A549 (cell line): ENCODE results near the gene TRAF3. TPM values are rescaled to one million over a fixed set of nuclear protein-coding genes. Genes with fewer than 3 reads are reported as not detected.

Experiments used
- ATAC-seq, 2 experiments: fragments of 200-7000 bp in 1 of 2; fragments of >200 bp in 1 of 2; cut with Nextera tagmentation in 1 of 2; cut with Tn5 transposase in 1 of 2; 3 replicates each; pipeline versions ENCODE4 v1.8.0 to v1.9.1; 2018 to 2020; ENCODE audit warnings: mild to moderate bottlenecking in 1 of 2, moderate library complexity in 1 of 2
- CTCF ChIA-PET: fragments of 300-600 bp; sonication (Branson Sonifier 250); formaldehyde crosslinking; extraction: SDS; loops from one replicate; lab custom pipeline; 2021; ENCODE audit warnings: antibody characterized with exemption, inconsistent platforms; lab: Yijun Ruan, JAX
- POLR2A ChIA-PET: fragments of 350-600 bp; formaldehyde crosslinking; extraction: SDS; loops from one replicate; lab custom pipeline; 2021; ENCODE audit warnings: antibody characterized with exemption, inconsistent platforms; lab: Yijun Ruan, JAX
- DNase-seq, 2 experiments: peaks; one replicate each; pipeline versions ENCODE4 v3.0.0 to v3.0.0-alpha.2; 2011 to 2016; ENCODE audit warnings: low read depth in 1 of 2, low spot score in 1 of 2
- FAIRE-seq: peaks from 2 replicates; lab custom pipeline; 2011; peaks lifted over from hg19 to GRCh38; lab: Jason Lieb, UNC
- H3K27ac ChIP-seq, 2 experiments: fragments of >200 bp; sonication (Bioruptor Twin); formaldehyde crosslinking; 3 replicates each; pipeline ENCODE4 v1.5.1; 2016 to 2017
- H3K4me1 ChIP-seq: fragments of >200 bp; sonication (Bioruptor Twin); formaldehyde crosslinking; 3 replicates; pipeline ENCODE4 v1.6.1; 2016
- H3K4me2 ChIP-seq: fragments of >200 bp; sonication (Bioruptor Twin); formaldehyde crosslinking; 3 replicates; pipeline ENCODE4 v1.6.1; 2016
- H3K4me3 ChIP-seq: fragments of >200 bp; sonication (Bioruptor Twin); formaldehyde crosslinking; 3 replicates; pipeline ENCODE4 v1.5.1; 2016
- H3K9me3 ChIP-seq: fragments of >200 bp; sonication (Bioruptor Twin); formaldehyde crosslinking; 3 replicates; pipeline ENCODE4 v1.6.1; 2016
- BHLHE40 ChIP-seq: IDR thresholded peaks from 2 replicates; pipeline ENCODE4 v1.6.1; 2012; ENCODE audit warnings: low read depth, low read length, inconsistent platforms
- CBX2 ChIP-seq: fragments of 200-600 bp; sonication (generic); IDR thresholded peaks from 2 replicates; pipeline ENCODE4 v1.6.1; 2016; ENCODE audit warnings: low read depth, mild to moderate bottlenecking, borderline replicate concordance
- CHD2 ChIP-seq: fragments of 150-350 bp; IDR thresholded peaks from 2 replicates; pipeline ENCODE4 v1.6.1; 2014; ENCODE audit warnings: low read length; ENCODE audit not compliant: partially characterized antibody
- EHF ChIP-seq: fragments of 250-450 bp; sonication (Bioruptor Pico); IDR thresholded peaks from 2 replicates; pipeline ENCODE4 v1.5.0; 2020; ENCODE audit warnings: mild to moderate bottlenecking
- EHMT2 ChIP-seq: fragments of 200-600 bp; sonication (generic); IDR thresholded peaks from 2 replicates; pipeline ENCODE4 v1.6.1; 2016; ENCODE audit warnings: antibody characterized with exemption, low read depth, mild to moderate bottlenecking, moderate library complexity
- ESRRA ChIP-seq: fragments of 150-350 bp; IDR thresholded peaks from 2 replicates; pipeline ENCODE4 v1.6.1; 2014; ENCODE audit warnings: mild to moderate bottlenecking, low read length, borderline replicate concordance
- HOXA7 ChIP-seq: fragments of 250-450 bp; sonication (Bioruptor Pico); IDR thresholded peaks from 2 replicates; pipeline ENCODE4 v1.5.0; 2020; ENCODE audit warnings: mild to moderate bottlenecking, moderate library complexity
- HOXB5 ChIP-seq: fragments of 250-450 bp; sonication (Bioruptor Pico); IDR thresholded peaks from 2 replicates; pipeline ENCODE4 v1.5.0; 2020; ENCODE audit warnings: mild to moderate bottlenecking, moderate library complexity
- JUN ChIP-seq, 2 experiments: fragments of >200 bp; sonication (Bioruptor Twin); formaldehyde crosslinking; IDR thresholded peaks; 2 replicates in 1 of 2; 3 replicates in 1 of 2; pipeline ENCODE4 v1.6.1; 2016 to 2017
- JUNB ChIP-seq: fragments of >200 bp; sonication (Bioruptor Twin); formaldehyde crosslinking; IDR thresholded peaks from 2 replicates; pipeline ENCODE4 v1.6.1; 2016
- KDM5A ChIP-seq: fragments of 200-600 bp; sonication (generic); IDR thresholded peaks from 2 replicates; pipeline ENCODE4 v1.6.1; 2016; ENCODE audit warnings: antibody characterized with exemption, mild to moderate bottlenecking
- MYC ChIP-seq: IDR thresholded peaks from 2 replicates; pipeline ENCODE4 v1.6.1; 2012; ENCODE audit warnings: mild to moderate bottlenecking, inconsistent platforms, low read length, improper control_type of control experiment, borderline replicate concordance
- NR3C1 ChIP-seq: fragments of >200 bp; sonication (Bioruptor Twin); formaldehyde crosslinking; IDR thresholded peaks from 3 replicates; pipeline ENCODE4 v1.6.1; 2017
- RAD21 ChIP-seq, 2 experiments: fragments of >200 bp in 1 of 2; sonication (Bioruptor Twin) in 1 of 2; formaldehyde crosslinking in 1 of 2; IDR thresholded peaks in 1 of 2; conservative IDR thresholded peaks in 1 of 2; 2 replicates in 1 of 2; 3 replicates in 1 of 2; pipeline ENCODE4 v1.6.1; 2012 to 2018; ENCODE audit warnings: inconsistent platforms in 1 of 2
- RARB ChIP-seq: fragments of 250-450 bp; sonication (Bioruptor Pico); IDR thresholded peaks from 2 replicates; pipeline ENCODE4 v1.8.0; 2021; ENCODE audit warnings: mild to moderate bottlenecking, moderate library complexity
- TFCP2L1 ChIP-seq: fragments of 250-450 bp; sonication (Bioruptor Pico); IDR thresholded peaks from 2 replicates; pipeline ENCODE4 v1.5.0; 2021; ENCODE audit warnings: mild to moderate bottlenecking
- ZC3H11A ChIP-seq: fragments of 450-650 bp; IDR thresholded peaks from 2 replicates; pipeline ENCODE4 v1.6.1; 2014; ENCODE audit warnings: antibody characterized with exemption, mild to moderate bottlenecking
- ZNF302 ChIP-seq: fragments of 250-450 bp; sonication (Bioruptor Pico); IDR thresholded peaks from 2 replicates; pipeline ENCODE4 v1.9.0; 2021; ENCODE audit warnings: inconsistent platforms, mild to moderate bottlenecking, moderate library complexity
- WGBS: methylation state at CpG from one replicate; pipeline ENCODE4 v1.1.6; 2017; ENCODE audit errors: missing lambda C conversion rate; 5-methylcytosine and 5-hydroxymethylcytosine counted together
- polyA plus RNA-seq, 4 experiments: library from polyadenylated mRNA; depleted of rRNA in 3 of 4; stranded (reverse); fragments of >200 nt; fragmentation: RNase III in 1 of 4; extraction: RNeasy Plus Mini Kit Qiagen cat#74134 plus additional on column Dnase treatment in 1 of 4; gene quantifications; 2 replicates in 3 of 4; 3 replicates in 1 of 4; pipeline ENCODE4 v1.2.3, GENCODE V29; 2011 to 2017
- TF ChIP-seq, protein P1 (sequence below): fragments of >200 bp; sonication (Bioruptor Twin); formaldehyde crosslinking; IDR thresholded peaks from 3 replicates; pipeline ENCODE4 v1.6.1; 2016
- TF ChIP-seq, protein P2 (sequence below): IDR thresholded peaks from 2 replicates; pipeline ENCODE4 v1.6.1; 2012; ENCODE audit warnings: low read depth, borderline replicate concordance
- TF ChIP-seq, protein P3 (sequence below): fragments of >200 bp; sonication (Bioruptor Twin); formaldehyde crosslinking; IDR thresholded peaks from 2 replicates; pipeline ENCODE4 v1.6.1; 2016
- TF ChIP-seq, protein P4 (sequence below): IDR thresholded peaks from 2 replicates; pipeline ENCODE4 v1.6.1; 2012

TRAF3 gene
- polyA plus RNA-seq, 2 of the 4 experiments (the other 2 are of a cell fraction) = 20.2 to 25.5 TPM

DNA sequence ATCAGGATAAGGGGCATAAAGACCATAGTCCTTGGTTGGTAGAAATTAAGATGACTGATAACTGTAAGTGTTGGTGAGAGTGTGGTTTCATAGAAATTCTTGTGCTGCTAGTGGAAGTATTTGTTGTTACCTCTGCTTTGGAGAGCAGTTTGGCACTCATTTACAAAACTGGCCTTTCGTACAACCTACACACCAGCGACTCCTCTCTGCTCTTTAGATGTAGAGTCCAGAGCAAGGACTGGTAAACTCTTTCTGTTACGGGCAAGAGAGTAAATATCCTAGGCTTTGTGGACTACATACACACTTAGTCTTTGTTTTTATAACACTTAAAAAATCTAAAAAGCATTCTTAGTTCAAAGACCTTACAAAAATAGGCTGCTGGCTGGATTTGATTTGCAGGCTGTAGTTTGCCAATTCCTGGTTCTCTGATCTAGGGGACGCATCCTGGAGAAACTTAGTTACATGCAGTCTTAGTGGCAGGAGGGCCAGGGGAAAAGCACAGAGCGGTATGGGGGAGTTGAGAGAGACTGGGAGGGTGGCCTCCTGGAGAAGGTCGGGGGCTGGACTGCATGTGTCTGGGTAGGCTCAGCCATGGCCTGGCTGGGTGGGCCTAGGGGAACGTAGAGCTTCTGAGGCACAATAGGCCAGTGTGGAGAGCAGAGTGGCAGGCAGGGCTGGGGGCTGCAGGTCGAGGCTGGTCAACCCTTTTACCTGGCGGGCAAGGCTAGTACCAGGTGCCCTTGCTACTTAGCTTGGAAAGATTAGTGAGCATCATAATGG is 89.9 kb downstream of the TRAF3 start:
- Histone ChIP-seq H3K9me3 (no peaks in the 10 kb centered on the region), H3K4me1 (no peaks in the 10 kb centered on the region), H3K4me3 (no peak overlapping the region), H3K27ac (no peak overlapping the region), H3K4me2 (no peak overlapping the region)
- no peak for ATAC-seq
- WGBS = 92% methylated on average over 9 of the region's 9 CpGs
- FAIRE-seq = no peak
- ChIA-PET CTCF (interaction anchor here (0.8 to 1.2 kb wide), 3 partner anchors 10 to 17 kb away, joined by 3 read pairs; no protein-coding TSS in a partner anchor), POLR2A (no interaction called here)
- no peak for DNase-seq
- TF ChIP-seq KDM5A (no peak), HOXB5 (no peak), MYC (no peak), HOXA7 (no peak), RARB (CRISPR knock-in tag) (no peak), BHLHE40 (no peak), RAD21 (conservative IDR thresholded peaks at IDR 0.05 in 1 of 2, IDR thresholded peaks at IDR 0.05 in 1 of 2) (no peak), NR3C1 (no peak), ESRRA (no peak), EHMT2 (no peak), JUN (IDR thresholded peaks at IDR 0.05) (no peak)
- TF ChIP-seq, protein P1, sequence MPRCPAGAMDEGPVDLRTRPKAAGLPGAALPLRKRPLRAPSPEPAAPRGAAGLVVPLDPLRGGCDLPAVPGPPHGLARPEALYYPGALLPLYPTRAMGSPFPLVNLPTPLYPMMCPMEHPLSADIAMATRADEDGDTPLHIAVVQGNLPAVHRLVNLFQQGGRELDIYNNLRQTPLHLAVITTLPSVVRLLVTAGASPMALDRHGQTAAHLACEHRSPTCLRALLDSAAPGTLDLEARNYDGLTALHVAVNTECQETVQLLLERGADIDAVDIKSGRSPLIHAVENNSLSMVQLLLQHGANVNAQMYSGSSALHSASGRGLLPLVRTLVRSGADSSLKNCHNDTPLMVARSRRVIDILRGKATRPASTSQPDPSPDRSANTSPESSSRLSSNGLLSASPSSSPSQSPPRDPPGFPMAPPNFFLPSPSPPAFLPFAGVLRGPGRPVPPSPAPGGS = no peak

DNA sequence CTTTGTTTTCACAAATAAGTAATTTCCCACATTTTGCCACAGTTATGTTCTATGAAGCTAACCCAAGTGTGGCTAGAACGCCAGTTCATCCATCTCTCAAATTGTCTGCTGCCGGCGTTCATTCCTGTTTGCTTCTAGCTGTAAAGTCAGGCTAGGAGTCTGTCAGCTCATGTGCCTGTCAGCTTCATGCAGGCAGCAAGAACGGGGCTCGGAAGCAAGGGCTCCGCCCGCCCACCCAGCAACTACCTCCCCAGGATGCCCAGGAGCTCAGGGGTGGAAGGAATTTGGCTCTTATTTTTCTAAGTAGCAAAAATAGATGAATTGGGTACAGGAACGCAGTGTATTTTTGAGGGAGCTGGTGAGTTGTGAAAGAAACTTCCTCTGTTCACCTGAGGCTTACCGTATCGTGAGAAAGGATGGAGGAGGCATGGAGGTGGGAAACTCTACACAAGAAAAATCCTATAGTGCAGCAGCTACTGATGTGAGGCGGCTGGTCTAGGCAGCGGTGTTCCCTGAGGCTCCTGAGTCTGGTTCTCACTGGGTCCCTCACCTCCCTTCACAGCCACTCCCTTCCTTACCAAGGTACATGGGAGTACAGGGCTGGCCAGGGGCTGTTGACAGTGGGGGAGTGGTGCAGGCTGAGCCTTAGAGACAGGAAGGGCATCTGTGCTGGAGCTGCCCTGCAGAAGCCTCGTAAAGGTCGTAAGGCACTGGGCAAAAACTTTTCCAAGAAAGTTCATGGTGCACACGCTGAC is 90.8 kb downstream of the TRAF3 start:
- Histone ChIP-seq H3K9me3 (no peaks in the 10 kb centered on the region), H3K4me1 (peaks cover 1% of the 10 kb centered on the region; the same call in 2 of the 3 replicates), H3K4me3 (no peak overlapping the region)
- CTCF ChIA-PET = interaction anchor here (0.7 to 1.2 kb wide), 4 partner anchors 9 to 343 kb away, joined by 3 read pairs; no protein-coding TSS in a partner anchor
- DNase-seq = no peak
- no peak for TF ChIP-seq ZC3H11A
- no peak for TF ChIP-seq ZNF302 (CRISPR knock-in tag)
- no peak for TF ChIP-seq CBX2
- TF ChIP-seq KDM5A = no peak
- TF ChIP-seq, protein P2, sequence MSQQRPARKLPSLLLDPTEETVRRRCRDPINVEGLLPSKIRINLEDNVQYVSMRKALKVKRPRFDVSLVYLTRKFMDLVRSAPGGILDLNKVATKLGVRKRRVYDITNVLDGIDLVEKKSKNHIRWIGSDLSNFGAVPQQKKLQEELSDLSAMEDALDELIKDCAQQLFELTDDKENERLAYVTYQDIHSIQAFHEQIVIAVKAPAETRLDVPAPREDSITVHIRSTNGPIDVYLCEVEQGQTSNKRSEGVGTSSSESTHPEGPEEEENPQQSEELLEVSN = no peak
- TF ChIP-seq BHLHE40 = no peak
- TF ChIP-seq TFCP2L1 (CRISPR knock-in tag) = no peak
- TF ChIP-seq JUNB = no peak
- no peak for TF ChIP-seq EHF (CRISPR knock-in tag)
- TF ChIP-seq, protein P3, sequence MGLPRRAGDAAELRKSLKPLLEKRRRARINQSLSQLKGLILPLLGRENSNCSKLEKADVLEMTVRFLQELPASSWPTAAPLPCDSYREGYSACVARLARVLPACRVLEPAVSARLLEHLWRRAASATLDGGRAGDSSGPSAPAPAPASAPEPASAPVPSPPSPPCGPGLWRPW = no peak
- no peak for TF ChIP-seq CHD2
- TF ChIP-seq, protein P4, sequence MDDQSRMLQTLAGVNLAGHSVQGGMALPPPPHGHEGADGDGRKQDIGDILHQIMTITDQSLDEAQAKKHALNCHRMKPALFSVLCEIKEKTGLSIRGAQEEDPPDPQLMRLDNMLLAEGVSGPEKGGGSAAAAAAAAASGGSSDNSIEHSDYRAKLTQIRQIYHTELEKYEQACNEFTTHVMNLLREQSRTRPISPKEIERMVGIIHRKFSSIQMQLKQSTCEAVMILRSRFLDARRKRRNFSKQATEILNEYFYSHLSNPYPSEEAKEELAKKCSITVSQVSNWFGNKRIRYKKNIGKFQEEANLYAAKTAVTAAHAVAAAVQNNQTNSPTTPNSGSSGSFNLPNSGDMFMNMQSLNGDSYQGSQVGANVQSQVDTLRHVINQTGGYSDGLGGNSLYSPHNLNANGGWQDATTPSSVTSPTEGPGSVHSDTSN = no peak
- TF ChIP-seq, all 56 proteins: peak for 0
- WGBS = 96% methylated on average over 15 of the region's 15 CpGs
- FAIRE-seq (no peak), ATAC-seq (no peak)
- no peak overlapping the region for H3K27ac ChIP-seq
- POLR2A ChIA-PET = no interaction called here
- no peak overlapping the region for H3K4me2 ChIP-seq
